Neuronal stem cell (in vitro differentiated cells): ENCODE data around the gene ENOX2.

Experiments used
- DNase-seq: peaks from one replicate; pipeline ENCODE4 v3.0.0-alpha.2; 2013; ENCODE audit warnings: low spot score
- H2AFZ ChIP-seq: one replicate; pipeline ENCODE4 v1.6.1; 2013; ENCODE audit warnings: mild to moderate bottlenecking, low read length, inconsistent platforms
- H2AK5ac ChIP-seq: 2 replicates; pipeline ENCODE4 v1.6.1; 2013; ENCODE audit warnings: low read depth, mild to moderate bottlenecking, inconsistent platforms, low read length, moderate library complexity, mixed read lengths
- H2BK120ac ChIP-seq: 2 replicates; pipeline ENCODE4 v1.6.1; 2013; ENCODE audit warnings: low read depth, mild to moderate bottlenecking, inconsistent platforms, low read length, moderate library complexity, mixed read lengths
- H2BK12ac ChIP-seq: one replicate; pipeline ENCODE4 v1.6.1; 2013; ENCODE audit warnings: low read length, inconsistent platforms
- H2BK15ac ChIP-seq: 2 replicates; pipeline ENCODE4 v1.6.1; 2013; ENCODE audit warnings: mild to moderate bottlenecking, low read length, inconsistent platforms, mixed read lengths
- H2BK5ac ChIP-seq: one replicate; pipeline ENCODE4 v1.6.1; 2013; ENCODE audit warnings: inconsistent platforms, mild to moderate bottlenecking, low read length, moderate library complexity
- H3K14ac ChIP-seq: one replicate; pipeline ENCODE4 v1.6.1; 2013; ENCODE audit warnings: low read length, inconsistent platforms
- H3K18ac ChIP-seq: 2 replicates; pipeline ENCODE4 v1.6.1; 2013; ENCODE audit warnings: low read length, inconsistent platforms
- H3K23ac ChIP-seq: 2 replicates; pipeline ENCODE4 v1.6.1; 2013; ENCODE audit warnings: low read depth, mild to moderate bottlenecking, mixed read lengths, low read length, inconsistent platforms; ENCODE audit not compliant: poor library complexity
- H3K27ac ChIP-seq: replicated peaks from 3 replicates; pipeline ENCODE4 v1.5.1; 2013; ENCODE audit warnings: low read length, inconsistent platforms
- H3K27me3 ChIP-seq, 3 experiments: 2 replicates each; pipeline ENCODE4 v1.6.1; 2013; ENCODE audit warnings: low read length in 3 of 3, mild to moderate bottlenecking in 2 of 3, inconsistent platforms in 1 of 3, low read depth in 1 of 3, mixed read lengths in 1 of 3, moderate library complexity in 1 of 3; ENCODE audit not compliant: control insufficient read depth in 3 of 3, insufficient read depth in 3 of 3
- H3K36me3 ChIP-seq, 2 donors: replicated peaks in 1 of 2; 2 replicates each; pipeline ENCODE4 v1.6.1; 2013; ENCODE audit warnings: low read length in 2 of 2; ENCODE audit not compliant: control insufficient read depth in 2 of 2, insufficient read depth in 2 of 2
- H3K4ac ChIP-seq: 2 replicates; pipeline ENCODE4 v1.6.1; 2013; ENCODE audit warnings: inconsistent platforms, mild to moderate bottlenecking, low read length, moderate library complexity
- H3K4me1 ChIP-seq, 2 donors: 1 replicate in 1 of 2; 2 replicates in 1 of 2; pipeline ENCODE4 v1.6.1; 2013; ENCODE audit warnings: low read length in 2 of 2, low read depth in 1 of 2; ENCODE audit not compliant: control insufficient read depth in 2 of 2, insufficient read depth in 1 of 2
- H3K4me2 ChIP-seq: one replicate; pipeline ENCODE4 v1.6.1; 2013; ENCODE audit warnings: mild to moderate bottlenecking, low read length, inconsistent platforms; ENCODE audit not compliant: insufficient read depth, poor library complexity, severe bottlenecking
- H3K4me3 ChIP-seq, 2 donors: 2 replicates each; pipeline ENCODE4 v1.5.1; 2013; ENCODE audit warnings: low read length in 2 of 2, mild to moderate bottlenecking in 2 of 2, inconsistent platforms in 1 of 2, moderate library complexity in 1 of 2
- H3K79me1 ChIP-seq: one replicate; pipeline ENCODE4 v1.6.1; 2013; ENCODE audit warnings: low read depth, mild to moderate bottlenecking, inconsistent platforms, low read length, moderate library complexity
- H3K9ac ChIP-seq: one replicate; pipeline ENCODE4 v1.6.1; 2013; ENCODE audit warnings: mild to moderate bottlenecking, low read depth, low read length, inconsistent platforms; ENCODE audit not compliant: poor library complexity
- H3K9me3 ChIP-seq, 2 donors: replicated peaks in 1 of 2; 2 replicates each; pipeline versions ENCODE3 to v1.6.1; 2013; ENCODE audit warnings: low read length in 2 of 2, mild to moderate bottlenecking in 2 of 2, inconsistent platforms in 1 of 2, low read depth in 1 of 2, mixed read lengths in 1 of 2, moderate library complexity in 1 of 2; ENCODE audit not compliant: control insufficient read depth in 2 of 2, insufficient read depth in 1 of 2
- H4K8ac ChIP-seq: one replicate; pipeline ENCODE4 v1.6.1; 2013; ENCODE audit warnings: low read depth, mild to moderate bottlenecking, inconsistent platforms, low read length, moderate library complexity
- H4K91ac ChIP-seq: one replicate; pipeline ENCODE4 v1.6.1; 2013; ENCODE audit warnings: low read length, low read depth, mild to moderate bottlenecking, inconsistent platforms; ENCODE audit not compliant: poor library complexity
- WGBS, 2 donors: extraction: QIAGEN DNeasy Blood & Tissue Kit; methylation state at CpG; one replicate each; pipeline ENCODE4 v1.1.7; 2013; ENCODE audit warnings: missing lambda C conversion rate in 2 of 2, mixed read lengths in 1 of 2; ENCODE audit not compliant: insufficient read length in 2 of 2, insufficient replicate concordance in 1 of 2; ENCODE audit errors: extremely low coverage in 2 of 2; 5-methylcytosine and 5-hydroxymethylcytosine counted together

The ENOX2 gene

GRCh38 chrX:130906776-130907175 is 3.8 kb upstream of the ENOX2 start:
- Histone ChIP-seq H3K79me1 (no peaks in the 10 kb centered on the region), H2BK12ac (no peak overlapping the region), H3K27ac (no peak overlapping the region), H2BK120ac (no peak overlapping the region), H3K9me3 (no peaks in the 10 kb centered on the region), H2BK5ac (no peak overlapping the region), H3K4me3 (no peak overlapping the region), H3K9ac (no peak overlapping the region), H2BK15ac (no peak overlapping the region), H3K18ac (no peak overlapping the region), H3K27me3 (peaks cover 0 to 9% (median 0%) of the 10 kb centered on the region in 3 experiments), H4K8ac (no peak overlapping the region), H3K14ac (no peak overlapping the region), H3K4ac (no peak overlapping the region), H3K4me1 (no peaks in the 10 kb centered on the region), H3K4me2 (no peak overlapping the region), H2AFZ (no peak overlapping the region), H4K91ac (no peak overlapping the region), H2AK5ac (no peak overlapping the region), H3K23ac (no peak overlapping the region), H3K36me3 (no peaks in the 10 kb centered on the region)
- DNase-seq, result no peak
- WGBS, 2 donors, result no CpG with 5 or more reads among the region's 1 CpG

- Histone ChIP-seq H3K4me2 (peak overlapping the region; percentile 48), H3K27ac (peak overlapping the region; percentile 43), H3K23ac (no peak overlapping the region), H2BK5ac (no peak overlapping the region), H3K9me3 (no peaks in the 10 kb centered on the region), H2AK5ac (no peak overlapping the region), H2BK12ac (no peak overlapping the region), H4K8ac (no peak overlapping the region), H3K4me1 (no peaks in the 10 kb centered on the region), H3K79me1 (no peaks in the 10 kb centered on the region), H2BK120ac (no peak overlapping the region), H3K27me3 (no peaks in the 10 kb centered on the region), H3K14ac (no peak overlapping the region), H2BK15ac (no peak overlapping the region), H2AFZ (peak overlapping the region; percentile 93), H3K36me3 (no peaks in the 10 kb centered on the region), H3K18ac (no peak overlapping the region), H3K4ac (no peak overlapping the region), H3K9ac (no peak overlapping the region), H3K4me3 (peak overlapping the region; percentile 66 to 81), H4K91ac (no peak overlapping the region)
- no peak for DNase-seq
- no CpG with 5 or more reads among the region's 11 CpGs for WGBS, 2 donors
Measured at GRCh38 chrX:130902446-130902782, 595 bp downstream of the ENOX2 start.

GRCh38 chrX:130896802-130897501 is 6.1 kb downstream of the ENOX2 start:
- Histone ChIP-seq H3K18ac (no peak overlapping the region), H3K27ac (no peak overlapping the region), H3K9ac (no peak overlapping the region), H2BK5ac (no peak overlapping the region), H2BK120ac (no peak overlapping the region), H3K4me1 (peaks cover 0 to 2% of the 10 kb centered on the region in 2 donors), H3K9me3 (no peaks in the 10 kb centered on the region), H2BK15ac (no peak overlapping the region), H3K14ac (no peak overlapping the region), H2AK5ac (no peak overlapping the region), H2AFZ (no peak overlapping the region), H4K91ac (no peak overlapping the region), H3K4ac (no peak overlapping the region), H2BK12ac (no peak overlapping the region), H3K4me3 (no peak overlapping the region), H3K23ac (no peak overlapping the region), H4K8ac (no peak overlapping the region), H3K27me3 (no peaks in the 10 kb centered on the region), H3K36me3 (no peaks in the 10 kb centered on the region), H3K4me2 (no peak overlapping the region), H3K79me1 (no peaks in the 10 kb centered on the region)
- WGBS, 2 donors, result no CpG with 5 or more reads among the region's 9 CpGs
- no peak for DNase-seq

GRCh38 chrX:130896026-130896425 is 7.0 kb downstream of the ENOX2 start:
- Histone ChIP-seq H3K36me3 (no peaks in the 10 kb centered on the region), H2BK120ac (no peak overlapping the region), H3K4me2 (no peak overlapping the region), H3K18ac (no peak overlapping the region), H2BK15ac (no peak overlapping the region), H3K4ac (no peak overlapping the region), H3K14ac (no peak overlapping the region), H3K4me3 (no peak overlapping the region), H3K79me1 (no peaks in the 10 kb centered on the region), H4K8ac (no peak overlapping the region), H3K27me3 (no peaks in the 10 kb centered on the region), H3K27ac (no peak overlapping the region), H3K9me3 (no peaks in the 10 kb centered on the region), H2AK5ac (no peak overlapping the region), H4K91ac (no peak overlapping the region), H2BK5ac (no peak overlapping the region), H3K4me1 (peaks cover 0 to 2% of the 10 kb centered on the region in 2 donors), H2AFZ (no peak overlapping the region), H3K9ac (no peak overlapping the region), H3K23ac (no peak overlapping the region), H2BK12ac (no peak overlapping the region)
- no peak for DNase-seq
- no CpG with 5 or more reads among the region's 1 CpG for WGBS, 2 donors
